HepG2 (cell line): ENCODE data around the gene SYT11. TPM values are rescaled to one million over a fixed set of nuclear protein-coding genes. Genes with fewer than 3 reads are reported as not detected.

ENCODE experiments used
- CCAR2 ChIP-seq: fragments of 200-400 bp; formaldehyde crosslinking; optimal IDR thresholded peaks from 2 replicates; pipeline ENCODE3; 2018; ENCODE audit warnings: low read depth, mild to moderate bottlenecking, low read length, moderate library complexity
- EP300 ChIP-seq, 3 experiments: sonication (generic) in 1 of 3; formaldehyde crosslinking in 1 of 3; IDR thresholded peaks; 2 replicates each; pipeline versions ENCODE4 v1.5.1 to v1.6.1; 2011 to 2020; ENCODE audit warnings: low read depth in 2 of 3, low read length in 2 of 3, borderline replicate concordance in 1 of 3, improper control_type of control experiment in 1 of 3, mild to moderate bottlenecking in 1 of 3, missing genetic modification reagents in 1 of 3, moderate library complexity in 1 of 3
- FOXK2 ChIP-seq: fragments of 450-650 bp; IDR thresholded peaks from 2 replicates; pipeline ENCODE4 v1.6.1; 2016
- JUN ChIP-seq: sonication (generic); formaldehyde crosslinking; IDR thresholded peaks from 2 replicates; pipeline ENCODE4 v1.4.0; 2020; ENCODE audit warnings: mild to moderate bottlenecking, missing genetic modification reagents
- NFE2 ChIP-seq: sonication (generic); formaldehyde crosslinking; IDR thresholded peaks from 2 replicates; pipeline ENCODE4 v1.4.0; 2020; ENCODE audit warnings: missing genetic modification reagents
- SALL1 ChIP-seq: sonication (generic); formaldehyde crosslinking; IDR thresholded peaks from 2 replicates; pipeline ENCODE4 v1.8.0; 2022; ENCODE audit warnings: mild to moderate bottlenecking, missing genetic modification reagents
- TEAD2 ChIP-seq: sonication (generic); formaldehyde crosslinking; IDR thresholded peaks from 2 replicates; pipeline ENCODE4 v1.9.0; 2021; ENCODE audit warnings: missing genetic modification reagents
- ZNF232 ChIP-seq: sonication (generic); formaldehyde crosslinking; IDR thresholded peaks from 2 replicates; pipeline ENCODE4 v1.4.0; 2020; ENCODE audit warnings: missing genetic modification reagents, borderline replicate concordance
- ZNF296 ChIP-seq: sonication (generic); formaldehyde crosslinking; conservative IDR thresholded peaks from 2 replicates; pipeline ENCODE4 v1.5.0; 2020; ENCODE audit warnings: mild to moderate bottlenecking, missing genetic modification reagents
- ZNF33A ChIP-seq: sonication (generic); formaldehyde crosslinking; IDR thresholded peaks from 2 replicates; pipeline ENCODE4 v1.5.1; 2020; ENCODE audit warnings: missing genetic modification reagents, mild to moderate bottlenecking, moderate library complexity, borderline replicate concordance
- ZNF607 ChIP-seq: sonication (generic); formaldehyde crosslinking; IDR thresholded peaks from 2 replicates; pipeline ENCODE4 v1.5.1; 2020; ENCODE audit warnings: missing genetic modification reagents, mild to moderate bottlenecking, borderline replicate concordance
- ZNF672 ChIP-seq: sonication (generic); formaldehyde crosslinking; IDR thresholded peaks from 2 replicates; pipeline ENCODE4 v1.8.1; 2022; ENCODE audit warnings: missing genetic modification reagents
- polyA plus RNA-seq, 8 experiments: library from polyadenylated mRNA; depleted of rRNA in 3 of 8; stranded (reverse) in 7 of 8; unstranded in 1 of 8; fragments of >200 nt; fragmentation: Illumina TruSeq in 4 of 8; extraction: Trizol in 4 of 8; gene quantifications; 2 replicates each; pipeline versions ENCODE4 v1.2.1 to v1.2.3, GENCODE V29; 2011 to 2016; ENCODE audit warnings: low read depth in 4 of 8, missing spikeins in 1 of 8, mixed read lengths in 1 of 8; ENCODE audit not compliant: insufficient read depth in 1 of 8
- total RNA-seq, 5 experiments: library from RNA; depleted of rRNA; stranded (reverse); fragments of >200 nt; fragmentation: Illumina TruSeq; extraction: Trizol; gene quantifications; 2 replicates each; pipeline ENCODE4 v1.2.3, GENCODE V29; 2016; ENCODE audit warnings: low read depth in 1 of 5
- TF ChIP-seq, protein P1 (sequence below): sonication (generic); formaldehyde crosslinking; IDR thresholded peaks from 2 replicates; pipeline ENCODE4 v1.4.0; 2020; ENCODE audit warnings: missing genetic modification reagents, mild to moderate bottlenecking, borderline replicate concordance
- TF ChIP-seq, protein P2 (sequence below): sonication (generic); formaldehyde crosslinking; IDR thresholded peaks from 2 replicates; pipeline ENCODE4 v1.4.0; 2020; ENCODE audit warnings: low read depth, mild to moderate bottlenecking, missing genetic modification reagents
- TF ChIP-seq, protein P3 (sequence below): conservative IDR thresholded peaks from 2 replicates; pipeline ENCODE4 v1.6.1; 2018; ENCODE audit warnings: missing genetic modification reagents
- TF ChIP-seq, protein P4 (sequence below): sonication (generic); formaldehyde crosslinking; IDR thresholded peaks from 2 replicates; pipeline ENCODE4 v1.8.0; 2022; ENCODE audit warnings: mild to moderate bottlenecking, missing genetic modification reagents, moderate library complexity
- TF ChIP-seq, protein P5 (sequence below): sonication (generic); formaldehyde crosslinking; IDR thresholded peaks from 2 replicates; pipeline ENCODE4 v1.5.0; 2020; ENCODE audit warnings: mild to moderate bottlenecking, missing genetic modification reagents
- TF ChIP-seq, protein P6 (sequence below): IDR thresholded peaks from 2 replicates; pipeline ENCODE4 v1.6.1; 2016

Gene SYT11
- total and polyA plus RNA-seq, 2 of the 13 experiments (the other 11 are each of a cell fraction or from before 2014, with no cell fraction given): 0.22 to 0.59 TPM

- TF ChIP-seq, protein P1, sequence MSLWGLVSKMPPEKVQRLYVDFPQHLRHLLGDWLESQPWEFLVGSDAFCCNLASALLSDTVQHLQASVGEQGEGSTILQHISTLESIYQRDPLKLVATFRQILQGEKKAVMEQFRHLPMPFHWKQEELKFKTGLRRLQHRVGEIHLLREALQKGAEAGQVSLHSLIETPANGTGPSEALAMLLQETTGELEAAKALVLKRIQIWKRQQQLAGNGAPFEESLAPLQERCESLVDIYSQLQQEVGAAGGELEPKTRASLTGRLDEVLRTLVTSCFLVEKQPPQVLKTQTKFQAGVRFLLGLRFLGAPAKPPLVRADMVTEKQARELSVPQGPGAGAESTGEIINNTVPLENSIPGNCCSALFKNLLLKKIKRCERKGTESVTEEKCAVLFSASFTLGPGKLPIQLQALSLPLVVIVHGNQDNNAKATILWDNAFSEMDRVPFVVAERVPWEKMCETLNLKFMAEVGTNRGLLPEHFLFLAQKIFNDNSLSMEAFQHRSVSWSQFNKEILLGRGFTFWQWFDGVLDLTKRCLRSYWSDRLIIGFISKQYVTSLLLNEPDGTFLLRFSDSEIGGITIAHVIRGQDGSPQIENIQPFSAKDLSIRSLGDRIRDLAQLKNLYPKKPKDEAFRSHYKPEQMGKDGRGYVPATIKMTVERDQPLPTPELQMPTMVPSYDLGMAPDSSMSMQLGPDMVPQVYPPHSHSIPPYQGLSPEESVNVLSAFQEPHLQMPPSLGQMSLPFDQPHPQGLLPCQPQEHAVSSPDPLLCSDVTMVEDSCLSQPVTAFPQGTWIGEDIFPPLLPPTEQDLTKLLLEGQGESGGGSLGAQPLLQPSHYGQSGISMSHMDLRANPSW (CRISPR knock-in tag): no peak
- TF ChIP-seq EP300 (IDR thresholded peaks at IDR 0.05; ENCODE audit: low read depth in 2 of 2, low read length in 2 of 2) (peak in 1 of 2 experiments; percentile 9; a peak in 1 of 4 replicates), EP300 (CRISPR knock-in tag; IDR thresholded peaks at IDR 0.05; ENCODE audit: borderline replicate concordance) (no peak), ZNF672 (CRISPR knock-in tag) (no peak), SALL1 (CRISPR knock-in tag) (peak; percentile 31; the same call in 1 of the 2 replicates), ZNF607 (CRISPR knock-in tag) (peak; percentile 70; the same call in 1 of the 2 replicates), TEAD2 (CRISPR knock-in tag) (no peak), FOXK2 (no peak), NFE2 (no peak), CCAR2 (no peak), ZNF296 (CRISPR knock-in tag) (no peak), ZNF232 (CRISPR knock-in tag) (no peak), JUN (CRISPR knock-in tag) (no peak), ZNF33A (no peak)
- TF ChIP-seq, protein P2, sequence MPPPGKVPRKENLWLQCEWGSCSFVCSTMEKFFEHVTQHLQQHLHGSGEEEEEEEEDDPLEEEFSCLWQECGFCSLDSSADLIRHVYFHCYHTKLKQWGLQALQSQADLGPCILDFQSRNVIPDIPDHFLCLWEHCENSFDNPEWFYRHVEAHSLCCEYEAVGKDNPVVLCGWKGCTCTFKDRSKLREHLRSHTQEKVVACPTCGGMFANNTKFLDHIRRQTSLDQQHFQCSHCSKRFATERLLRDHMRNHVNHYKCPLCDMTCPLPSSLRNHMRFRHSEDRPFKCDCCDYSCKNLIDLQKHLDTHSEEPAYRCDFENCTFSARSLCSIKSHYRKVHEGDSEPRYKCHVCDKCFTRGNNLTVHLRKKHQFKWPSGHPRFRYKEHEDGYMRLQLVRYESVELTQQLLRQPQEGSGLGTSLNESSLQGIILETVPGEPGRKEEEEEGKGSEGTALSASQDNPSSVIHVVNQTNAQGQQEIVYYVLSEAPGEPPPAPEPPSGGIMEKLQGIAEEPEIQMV (CRISPR knock-in tag): 0 out of 2 replicates have a peak, but pooled peaks have one; percentile 18
- TF ChIP-seq, protein P3, sequence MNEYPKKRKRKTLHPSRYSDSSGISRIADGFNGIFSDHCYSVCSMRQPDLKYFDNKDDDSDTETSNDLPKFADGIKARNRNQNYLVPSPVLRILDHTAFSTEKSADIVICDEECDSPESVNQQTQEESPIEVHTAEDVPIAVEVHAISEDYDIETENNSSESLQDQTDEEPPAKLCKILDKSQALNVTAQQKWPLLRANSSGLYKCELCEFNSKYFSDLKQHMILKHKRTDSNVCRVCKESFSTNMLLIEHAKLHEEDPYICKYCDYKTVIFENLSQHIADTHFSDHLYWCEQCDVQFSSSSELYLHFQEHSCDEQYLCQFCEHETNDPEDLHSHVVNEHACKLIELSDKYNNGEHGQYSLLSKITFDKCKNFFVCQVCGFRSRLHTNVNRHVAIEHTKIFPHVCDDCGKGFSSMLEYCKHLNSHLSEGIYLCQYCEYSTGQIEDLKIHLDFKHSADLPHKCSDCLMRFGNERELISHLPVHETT (CRISPR knock-in tag): peak; percentile 65; the same call in 1 of the 2 replicates
- TF ChIP-seq, protein P4, sequence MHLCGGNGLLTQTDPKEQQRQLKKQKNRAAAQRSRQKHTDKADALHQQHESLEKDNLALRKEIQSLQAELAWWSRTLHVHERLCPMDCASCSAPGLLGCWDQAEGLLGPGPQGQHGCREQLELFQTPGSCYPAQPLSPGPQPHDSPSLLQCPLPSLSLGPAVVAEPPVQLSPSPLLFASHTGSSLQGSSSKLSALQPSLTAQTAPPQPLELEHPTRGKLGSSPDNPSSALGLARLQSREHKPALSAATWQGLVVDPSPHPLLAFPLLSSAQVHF (CRISPR knock-in tag): no peak
- TF ChIP-seq, protein P5, sequence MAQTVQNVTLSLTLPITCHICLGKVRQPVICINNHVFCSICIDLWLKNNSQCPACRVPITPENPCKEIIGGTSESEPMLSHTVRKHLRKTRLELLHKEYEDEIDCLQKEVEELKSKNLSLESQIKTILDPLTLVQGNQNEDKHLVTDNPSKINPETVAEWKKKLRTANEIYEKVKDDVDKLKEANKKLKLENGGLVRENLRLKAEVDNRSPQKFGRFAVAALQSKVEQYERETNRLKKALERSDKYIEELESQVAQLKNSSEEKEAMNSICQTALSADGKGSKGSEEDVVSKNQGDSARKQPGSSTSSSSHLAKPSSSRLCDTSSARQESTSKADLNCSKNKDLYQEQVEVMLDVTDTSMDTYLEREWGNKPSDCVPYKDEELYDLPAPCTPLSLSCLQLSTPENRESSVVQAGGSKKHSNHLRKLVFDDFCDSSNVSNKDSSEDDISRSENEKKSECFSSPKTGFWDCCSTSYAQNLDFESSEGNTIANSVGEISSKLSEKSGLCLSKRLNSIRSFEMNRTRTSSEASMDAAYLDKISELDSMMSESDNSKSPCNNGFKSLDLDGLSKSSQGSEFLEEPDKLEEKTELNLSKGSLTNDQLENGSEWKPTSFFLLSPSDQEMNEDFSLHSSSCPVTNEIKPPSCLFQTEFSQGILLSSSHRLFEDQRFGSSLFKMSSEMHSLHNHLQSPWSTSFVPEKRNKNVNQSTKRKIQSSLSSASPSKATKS (CRISPR knock-in tag): no peak
- TF ChIP-seq, protein P6, sequence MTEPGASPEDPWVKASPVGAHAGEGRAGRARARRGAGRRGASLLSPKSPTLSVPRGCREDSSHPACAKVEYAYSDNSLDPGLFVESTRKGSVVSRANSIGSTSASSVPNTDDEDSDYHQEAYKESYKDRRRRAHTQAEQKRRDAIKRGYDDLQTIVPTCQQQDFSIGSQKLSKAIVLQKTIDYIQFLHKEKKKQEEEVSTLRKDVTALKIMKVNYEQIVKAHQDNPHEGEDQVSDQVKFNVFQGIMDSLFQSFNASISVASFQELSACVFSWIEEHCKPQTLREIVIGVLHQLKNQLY (CRISPR knock-in tag): no peak
These were observed 52.0 kb downstream of the SYT11 start, which contains the start of gene RIT1 (continued) for GRCh38 chr1:155911156-155912055.
